NT2/D1 (cell line): Measurements from ENCODE around the gene BSG.

Experiments
- SUZ12 ChIP-seq: IDR thresholded peaks from 2 replicates; pipeline ENCODE4 v1.6.1; 2011; ENCODE audit not compliant: insufficient read length, insufficient read depth; ENCODE audit errors: extremely low read depth
- YY1 ChIP-seq: IDR thresholded peaks from 2 replicates; pipeline ENCODE4 v1.6.1; 2011; ENCODE audit not compliant: insufficient read length, insufficient read depth
- ZNF274 ChIP-seq: IDR thresholded peaks from 2 replicates; pipeline ENCODE4 v1.6.1; 2011; ENCODE audit warnings: mild to moderate bottlenecking, low read depth, low read length

DNA sequence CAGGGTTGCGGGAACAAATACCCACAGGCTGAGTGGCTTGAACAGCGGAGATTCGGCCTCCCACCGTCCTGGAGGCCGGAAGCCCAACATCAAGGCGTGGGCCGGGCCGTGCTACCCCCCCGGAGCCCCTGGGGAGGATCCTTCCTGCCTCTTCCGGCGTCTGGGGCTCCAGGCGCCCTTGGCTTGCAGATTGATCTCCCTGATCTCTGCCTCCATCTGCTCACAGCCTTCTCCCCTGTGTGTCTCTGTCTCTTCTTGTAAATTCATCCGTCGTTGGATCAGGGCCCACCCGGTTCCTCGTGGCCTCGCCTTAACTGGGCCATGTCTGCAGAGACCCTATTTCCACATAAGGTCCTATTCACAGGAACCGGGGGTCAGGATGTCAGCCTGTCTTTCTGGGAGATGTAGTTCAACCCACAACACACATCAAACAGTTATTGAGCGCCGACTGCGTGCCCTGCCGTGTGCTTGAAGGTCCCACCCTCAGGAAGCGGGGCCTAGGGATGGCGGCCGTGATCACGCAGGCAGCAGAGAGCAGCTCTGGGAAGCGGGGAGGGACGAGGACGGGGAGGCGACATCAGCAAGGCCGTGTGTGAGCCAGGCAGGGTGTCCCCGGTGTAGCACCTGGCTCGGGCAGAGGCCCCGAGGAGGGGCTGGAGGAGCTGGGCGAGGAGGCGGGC lies 38.5 kb downstream of the BSG start:
- TF ChIP-seq SUZ12 = no peak
- TF ChIP-seq ZNF274 = no peak
- no peak for TF ChIP-seq YY1
